PFSK-1 (cell line): ENCODE results near the gene MGMT.

Experiments
- FOXP2 ChIP-seq: optimal IDR thresholded peaks from 2 replicates; pipeline ENCODE3; 2011; ENCODE audit warnings: borderline replicate concordance, control low read depth, inconsistent platforms; ENCODE audit not compliant: insufficient read depth; ENCODE audit errors: extremely low read length, extremely low read depth
- POLR2AphosphoS5 ChIP-seq: IDR thresholded peaks from 2 replicates; pipeline ENCODE4 v1.6.1; 2012; ENCODE audit warnings: low read depth, mild to moderate bottlenecking, control low read depth, low read length, moderate library complexity
- REST ChIP-seq, 2 experiments: IDR thresholded peaks; 2 replicates each; pipeline versions ENCODE4 v1.6.1 to v1.8.0; 2011 to 2012; ENCODE audit warnings: low read depth in 2 of 2, low read length in 2 of 2, control low read depth in 1 of 2, inconsistent platforms in 1 of 2, mild to moderate bottlenecking in 1 of 2, moderate library complexity in 1 of 2; ENCODE audit not compliant: insufficient read depth in 1 of 2
- SIN3A ChIP-seq: IDR thresholded peaks from 2 replicates; pipeline ENCODE4 v1.6.1; 2012; ENCODE audit warnings: mild to moderate bottlenecking, low read length, moderate library complexity, borderline replicate concordance; ENCODE audit not compliant: insufficient read depth
- TAF1 ChIP-seq: IDR thresholded peaks from 2 replicates; pipeline ENCODE4 v1.6.1; 2012; ENCODE audit warnings: low read length, control low read depth, borderline replicate concordance; ENCODE audit not compliant: insufficient read depth

Gene MGMT

GRCh38 chr10:129659508-129660268 lies 192.6 kb downstream of the MGMT start:
- TF ChIP-seq SIN3A (no peak), POLR2AphosphoS5 (no peak), TAF1 (no peak), REST (IDR thresholded peaks at IDR 0.05; ENCODE audit: insufficient read depth in 1 of 2, low read depth in 2 of 2, low read length in 2 of 2) (no peak), FOXP2 (no peak)

GRCh38 chr10:129660569-129660968 lies 193.5 kb downstream of the MGMT start:
- TF ChIP-seq REST (IDR thresholded peaks at IDR 0.05; ENCODE audit: insufficient read depth in 1 of 2, low read depth in 2 of 2, low read length in 2 of 2): no peak
- TF ChIP-seq FOXP2: no peak
- no peak for TF ChIP-seq POLR2AphosphoS5
- no peak for TF ChIP-seq TAF1
- no peak for TF ChIP-seq SIN3A

- TF ChIP-seq POLR2AphosphoS5 (no peak), FOXP2 (no peak)
Measured at GRCh38 chr10:129662426-129662825, 195.4 kb downstream of the MGMT start.

GRCh38 chr10:129670124-129670523 lies 203.1 kb downstream of the MGMT start:
- no peak for TF ChIP-seq POLR2AphosphoS5
- TF ChIP-seq REST (IDR thresholded peaks at IDR 0.05; ENCODE audit: insufficient read depth in 1 of 2, low read depth in 2 of 2, low read length in 2 of 2): no peak
- no peak for TF ChIP-seq FOXP2
- TF ChIP-seq TAF1: no peak
- TF ChIP-seq SIN3A: no peak

- TF ChIP-seq FOXP2: no peak
- no peak for TF ChIP-seq SIN3A
- no peak for TF ChIP-seq REST (IDR thresholded peaks at IDR 0.05; ENCODE audit: insufficient read depth in 1 of 2, low read depth in 2 of 2, low read length in 2 of 2)
- TF ChIP-seq POLR2AphosphoS5: no peak
- no peak for TF ChIP-seq TAF1
Measured at GRCh38 chr10:129673292-129673691, 206.3 kb downstream of the MGMT start.
